Osteoblast (primary cell): ENCODE measurements around the gene TPGS1. TPM values are rescaled to one million over a fixed set of nuclear protein-coding genes. Genes with fewer than 3 reads are reported as not detected.

Source experiments
- DNase-seq: peaks from one replicate; pipeline ENCODE4 v3.0.0; 2011; ENCODE audit warnings: low spot score, mixed read lengths; ENCODE audit not compliant: insufficient read length; ENCODE audit errors: missing footprints
- H2AFZ ChIP-seq: 2 replicates; pipeline ENCODE4 v1.6.0; 2011; ENCODE audit warnings: mild to moderate bottlenecking, low read length
- H3K27ac ChIP-seq: 2 replicates; pipeline ENCODE4 v1.5.1; 2011; ENCODE audit warnings: mild to moderate bottlenecking, low read depth, low read length, moderate library complexity
- H3K27me3 ChIP-seq: 2 replicates; pipeline ENCODE4 v1.6.0; 2012; ENCODE audit warnings: mild to moderate bottlenecking, control low read depth, inconsistent platforms, low read length, moderate library complexity; ENCODE audit not compliant: insufficient read depth
- H3K36me3 ChIP-seq: 2 replicates; pipeline ENCODE4 v1.5.1; 2011; ENCODE audit warnings: mild to moderate bottlenecking, low read length, control low read depth, moderate library complexity; ENCODE audit not compliant: insufficient read depth
- H3K4me1 ChIP-seq: 2 replicates; pipeline ENCODE4 v1.5.1; 2011; ENCODE audit warnings: mild to moderate bottlenecking, low read length, control low read depth, moderate library complexity; ENCODE audit not compliant: insufficient read depth
- H3K4me2 ChIP-seq: 2 replicates; pipeline ENCODE4 v1.6.0; 2011; ENCODE audit warnings: mild to moderate bottlenecking, low read length; ENCODE audit not compliant: insufficient read depth
- H3K4me3 ChIP-seq: fragments of 200-600 bp; sonication (generic); 3 replicates; pipeline ENCODE4 v1.5.1; 2012; ENCODE audit warnings: mild to moderate bottlenecking, low read length, inconsistent platforms; ENCODE audit not compliant: insufficient read depth
- H3K79me2 ChIP-seq: 2 replicates; pipeline ENCODE4 v1.6.0; 2012; ENCODE audit warnings: mild to moderate bottlenecking, low read length, control low read depth, inconsistent platforms; ENCODE audit not compliant: insufficient read depth
- H3K9me3 ChIP-seq: 2 replicates; pipeline ENCODE4 v1.5.1; 2011; ENCODE audit warnings: low read depth, low read length, control low read depth
- H4K20me1 ChIP-seq: 2 replicates; pipeline ENCODE4 v1.6.0; 2012; ENCODE audit warnings: mild to moderate bottlenecking, low read length, control low read depth; ENCODE audit not compliant: insufficient read depth
- CTCF ChIP-seq: IDR thresholded peaks from 2 replicates; pipeline ENCODE4 v1.5.1; 2011; ENCODE audit warnings: mild to moderate bottlenecking, low read depth, low read length, moderate library complexity; ENCODE audit errors: extremely low read depth
- total RNA-seq: library from RNA; depleted of rRNA; stranded (reverse); fragments of >200 nt; gene quantifications from 2 replicates; pipeline ENCODE4 v1.2.3, GENCODE V29; 2012

Gene TPGS1
- total RNA-seq, 1 donor: 47.8 TPM

DNA sequence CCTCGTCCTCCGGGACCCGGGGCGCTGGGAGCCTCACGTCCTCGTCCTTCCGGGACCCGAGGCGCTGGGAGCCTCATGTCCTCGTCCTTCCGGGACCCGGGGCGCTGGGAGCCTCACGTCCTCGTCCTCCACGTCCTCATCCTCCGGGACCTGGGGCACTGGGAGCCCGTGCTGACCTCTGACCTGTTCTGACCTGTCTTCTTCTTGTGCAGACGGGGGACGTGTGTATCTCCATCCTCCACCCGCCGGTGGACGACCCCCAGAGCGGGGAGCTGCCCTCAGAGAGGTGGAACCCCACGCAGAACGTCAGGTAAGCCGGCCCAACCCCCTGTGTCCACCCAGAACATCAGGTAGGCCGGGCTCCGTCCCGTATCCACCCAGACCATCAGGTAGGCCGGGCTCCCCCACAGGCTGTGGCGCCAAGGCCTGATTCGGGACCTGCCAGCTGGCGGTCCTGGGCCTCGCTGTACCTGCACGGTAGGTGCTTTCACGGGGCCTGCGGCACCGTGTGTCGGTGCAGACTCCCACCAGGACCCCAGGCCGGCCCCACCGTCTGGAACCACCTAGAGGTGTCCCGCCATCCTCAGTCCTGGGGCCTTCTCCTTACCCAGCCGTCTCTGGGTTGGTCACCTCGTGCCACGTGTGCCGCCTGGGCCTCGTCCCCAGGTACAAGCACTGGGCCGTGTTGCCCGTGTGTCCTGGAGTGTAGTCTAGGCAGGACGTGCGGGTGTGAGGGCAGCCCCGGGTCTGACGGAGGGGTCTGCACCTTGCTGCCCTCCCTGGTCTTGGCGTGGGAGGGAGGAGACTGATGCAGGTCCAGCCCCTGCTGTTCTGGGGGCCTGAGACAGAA, 29.0 kb downstream of the TPGS1 start:
- Histone ChIP-seq H3K27me3 (no peaks in the 10 kb centered on the region), H3K9me3 (no peaks in the 10 kb centered on the region), H3K4me2 (no peak overlapping the region), H3K4me3 (no peak overlapping the region), H3K79me2 (peaks cover 69% of the 10 kb centered on the region), H2AFZ (no peak overlapping the region), H4K20me1 (peaks cover 50% of the 10 kb centered on the region), H3K36me3 (peaks cover 11% of the 10 kb centered on the region), H3K27ac (no peak overlapping the region), H3K4me1 (peaks cover 10% of the 10 kb centered on the region)
- no peak for DNase-seq
- no peak for TF ChIP-seq CTCF

DNA sequence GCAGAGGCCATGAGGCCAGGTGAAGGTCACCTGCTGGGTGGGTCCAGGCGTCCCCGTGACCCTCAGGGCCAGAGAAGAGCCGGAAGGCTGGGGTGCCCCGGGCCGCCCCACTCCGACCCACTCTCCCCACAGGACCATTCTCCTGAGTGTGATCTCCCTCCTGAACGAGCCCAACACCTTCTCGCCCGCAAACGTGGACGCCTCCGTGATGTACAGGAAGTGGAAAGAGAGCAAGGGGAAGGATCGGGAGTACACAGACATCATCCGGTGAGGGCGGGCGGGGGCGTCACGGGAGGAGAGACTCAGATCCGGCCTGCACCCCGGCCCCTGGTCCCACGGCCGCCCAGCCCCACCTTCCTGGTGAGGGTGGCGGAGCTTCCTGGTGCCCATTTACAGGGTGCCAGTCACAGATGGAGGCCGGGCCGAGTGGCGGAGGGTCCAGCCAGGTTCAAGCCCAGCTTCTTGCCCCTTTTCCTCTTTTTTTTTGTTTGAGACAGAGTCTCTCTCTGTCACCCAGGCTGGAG, 29.6 kb downstream of the TPGS1 start:
- no peaks in the 10 kb centered on the region for H3K9me3 ChIP-seq
- no peak overlapping the region for H3K27ac ChIP-seq
- peaks cover 66% of the 10 kb centered on the region for H3K79me2 ChIP-seq
- peaks cover 50% of the 10 kb centered on the region for H4K20me1 ChIP-seq
- H3K27me3 ChIP-seq: no peaks in the 10 kb centered on the region
- no peak overlapping the region for H3K4me2 ChIP-seq
- no peak for DNase-seq
- H2AFZ ChIP-seq: no peak overlapping the region
- TF ChIP-seq CTCF: no peak
- H3K36me3 ChIP-seq: peaks cover 11% of the 10 kb centered on the region
- peaks cover 10% of the 10 kb centered on the region for H3K4me1 ChIP-seq
- no peak overlapping the region for H3K4me3 ChIP-seq

DNA sequence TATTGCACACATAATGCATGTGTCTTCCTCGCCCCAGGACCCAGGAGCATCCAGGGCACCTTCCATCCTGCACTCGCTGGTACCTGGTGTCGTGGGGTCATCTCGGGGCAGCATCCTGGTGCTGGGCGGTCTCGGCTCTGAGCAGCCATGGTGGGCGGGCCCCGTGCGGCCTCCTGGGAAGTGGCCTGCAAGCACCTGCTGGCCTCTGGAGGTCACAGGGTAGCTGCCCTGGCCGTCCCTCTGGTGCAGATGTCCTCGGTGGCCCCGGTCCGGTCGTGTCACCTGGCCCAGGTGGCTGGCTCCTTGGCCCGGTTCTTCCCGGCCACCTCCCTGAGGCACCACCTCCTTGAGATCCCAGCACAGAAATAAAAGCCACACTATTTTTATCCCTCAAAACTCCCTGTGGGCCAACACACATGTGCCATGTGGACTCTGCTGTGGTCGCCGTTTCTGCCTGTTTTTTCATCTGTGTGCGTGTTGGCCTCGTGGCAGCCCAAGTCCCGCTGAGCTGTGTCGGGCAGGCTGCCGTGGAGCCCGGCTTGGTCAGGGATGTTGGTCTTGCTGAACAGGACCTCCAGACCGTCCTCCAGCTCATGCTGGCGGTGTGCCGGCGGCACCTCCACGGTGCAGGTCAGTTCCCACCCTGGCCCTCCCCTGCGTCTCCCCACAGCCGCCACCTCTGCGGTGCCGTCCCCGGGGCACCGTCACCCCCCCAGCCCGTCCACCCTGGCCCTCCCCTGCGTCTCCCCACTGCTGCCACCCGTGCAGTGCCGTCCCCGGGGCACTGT, 31.5 kb downstream of the TPGS1 start:
- H3K79me2 ChIP-seq: peaks cover 47% of the 10 kb centered on the region
- DNase-seq: no peak
- peaks cover 11% of the 10 kb centered on the region for H3K36me3 ChIP-seq
- H4K20me1 ChIP-seq: peaks cover 36% of the 10 kb centered on the region
- no peaks in the 10 kb centered on the region for H3K27me3 ChIP-seq
- no peak overlapping the region for H2AFZ ChIP-seq
- no peaks in the 10 kb centered on the region for H3K9me3 ChIP-seq
- peaks cover 3% of the 10 kb centered on the region for H3K4me1 ChIP-seq
- no peak overlapping the region for H3K4me3 ChIP-seq
- no peak overlapping the region for H3K4me2 ChIP-seq
- no peak overlapping the region for H3K27ac ChIP-seq
- no peak for TF ChIP-seq CTCF
